Measurements from ENCODE around the gene GPR108.
"Not testable (repeated sequence)": the region's sequence is repeated elsewhere in the genome, so short reads cannot be mapped to it uniquely, and the experiment has no call there.

Gene GPR108

GRCh38 chr19:6751189-6751588, 13.8 kb upstream of the GPR108 start:
- Histone ChIP-seq H3K27ac (no peak overlapping the region), H3K4me3 (ENCODE audit: low read depth, low read length) (no peak overlapping the region), H2AFZ (no peak overlapping the region), H3K27me3 (ENCODE audit: control insufficient read depth, insufficient read depth, low read length) (no peaks in the 10 kb centered on the region), H3K4me2 (ENCODE audit: low read length) (no peak overlapping the region), H3K9me3 (ENCODE audit: control insufficient read depth, low read length) (no peaks in the 10 kb centered on the region), H3K79me2 (peaks cover under 1% of the 10 kb centered on the region), H3K4me1 (no peaks in the 10 kb centered on the region), H3K9ac (no peak overlapping the region), H3K36me3 (ENCODE audit: control insufficient read depth, insufficient read depth, low read length) (no peaks in the 10 kb centered on the region)
- TF ChIP-seq, protein P1, sequence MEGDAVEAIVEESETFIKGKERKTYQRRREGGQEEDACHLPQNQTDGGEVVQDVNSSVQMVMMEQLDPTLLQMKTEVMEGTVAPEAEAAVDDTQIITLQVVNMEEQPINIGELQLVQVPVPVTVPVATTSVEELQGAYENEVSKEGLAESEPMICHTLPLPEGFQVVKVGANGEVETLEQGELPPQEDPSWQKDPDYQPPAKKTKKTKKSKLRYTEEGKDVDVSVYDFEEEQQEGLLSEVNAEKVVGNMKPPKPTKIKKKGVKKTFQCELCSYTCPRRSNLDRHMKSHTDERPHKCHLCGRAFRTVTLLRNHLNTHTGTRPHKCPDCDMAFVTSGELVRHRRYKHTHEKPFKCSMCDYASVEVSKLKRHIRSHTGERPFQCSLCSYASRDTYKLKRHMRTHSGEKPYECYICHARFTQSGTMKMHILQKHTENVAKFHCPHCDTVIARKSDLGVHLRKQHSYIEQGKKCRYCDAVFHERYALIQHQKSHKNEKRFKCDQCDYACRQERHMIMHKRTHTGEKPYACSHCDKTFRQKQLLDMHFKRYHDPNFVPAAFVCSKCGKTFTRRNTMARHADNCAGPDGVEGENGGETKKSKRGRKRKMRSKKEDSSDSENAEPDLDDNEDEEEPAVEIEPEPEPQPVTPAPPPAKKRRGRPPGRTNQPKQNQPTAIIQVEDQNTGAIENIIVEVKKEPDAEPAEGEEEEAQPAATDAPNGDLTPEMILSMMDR (IDR thresholded peaks at IDR 0.05), result no peak

DNA sequence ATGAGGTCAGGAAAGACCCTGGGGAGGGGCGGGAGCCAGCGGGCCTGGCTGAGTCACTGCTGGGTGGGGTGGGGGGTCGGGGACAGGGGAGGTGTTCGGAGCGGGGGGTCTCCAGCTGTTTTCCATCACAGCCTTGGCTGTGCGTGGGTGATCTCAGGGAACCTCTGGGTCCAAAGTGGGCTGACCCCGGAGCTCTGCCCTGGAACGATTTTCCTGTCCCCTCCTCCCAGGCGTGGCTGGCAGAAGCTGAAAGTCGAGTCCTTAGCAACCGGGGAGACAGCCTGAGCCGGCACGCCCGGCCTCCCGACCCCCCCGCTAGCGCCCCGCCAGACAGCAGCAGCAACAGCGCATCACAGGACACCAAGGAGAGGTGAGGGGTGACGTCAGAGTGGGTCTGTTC, 12.7 kb upstream of the GPR108 start:
- Histone ChIP-seq H2AFZ (no peak overlapping the region), H3K4me3 (ENCODE audit: low read depth, low read length) (no peak overlapping the region), H3K4me2 (ENCODE audit: low read length) (no peak overlapping the region), H3K36me3 (ENCODE audit: control insufficient read depth, insufficient read depth, low read length) (no peaks in the 10 kb centered on the region), H3K4me1 (peaks cover 5% of the 10 kb centered on the region), H3K9me3 (ENCODE audit: control insufficient read depth, low read length) (no peaks in the 10 kb centered on the region), H3K27ac (no peak overlapping the region), H3K27me3 (ENCODE audit: control insufficient read depth, insufficient read depth, low read length) (no peaks in the 10 kb centered on the region), H3K79me2 (peaks cover 2% of the 10 kb centered on the region), H3K9ac (no peak overlapping the region)
- TF ChIP-seq, protein P1 (IDR thresholded peaks at IDR 0.05), result no peak

DNA sequence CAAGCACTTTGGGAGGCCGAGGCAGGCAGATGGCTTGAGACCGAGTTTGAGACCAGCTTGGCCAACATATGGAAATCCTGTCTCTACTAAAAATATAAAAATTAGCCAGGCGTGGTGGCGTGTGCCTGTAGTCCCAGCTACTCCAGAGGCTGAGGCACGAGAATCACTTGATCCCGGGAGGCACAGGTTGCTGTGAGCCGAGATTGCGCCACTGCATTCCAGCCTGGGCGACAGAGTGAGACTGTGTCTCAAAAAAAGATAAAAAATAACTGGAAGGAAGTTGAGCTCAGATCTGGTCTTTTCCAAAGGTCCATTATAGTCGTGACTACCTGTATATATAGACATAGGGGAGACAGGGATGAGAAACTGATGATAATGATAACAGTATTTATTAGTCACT, 11.2 kb upstream of the GPR108 start:
- not testable (repeated sequence) for H3K9me3 ChIP-seq (ENCODE audit: control insufficient read depth, low read length); H3K27me3 ChIP-seq (ENCODE audit: control insufficient read depth, insufficient read depth, low read length); H3K79me2 ChIP-seq; H3K4me3 ChIP-seq (ENCODE audit: low read depth, low read length); H3K36me3 ChIP-seq (ENCODE audit: control insufficient read depth, insufficient read depth, low read length); H3K4me2 ChIP-seq (ENCODE audit: low read length); H2AFZ ChIP-seq; H3K27ac ChIP-seq; H3K9ac ChIP-seq
- peaks cover 11% of the 10 kb centered on the region for H3K4me1 ChIP-seq

GRCh38 chr19:6745965-6746364, 8.6 kb upstream of the GPR108 start:
- Histone ChIP-seq H3K79me2 (peaks cover 2% of the 10 kb centered on the region), H3K4me2 (ENCODE audit: low read length) (no peak overlapping the region), H3K9me3 (ENCODE audit: control insufficient read depth, low read length) (no peaks in the 10 kb centered on the region), H2AFZ (no peak overlapping the region), H3K27me3 (ENCODE audit: control insufficient read depth, insufficient read depth, low read length) (no peaks in the 10 kb centered on the region), H3K9ac (no peak overlapping the region), H3K4me1 (peaks cover 11% of the 10 kb centered on the region), H3K4me3 (ENCODE audit: low read depth, low read length) (no peak overlapping the region), H3K36me3 (ENCODE audit: control insufficient read depth, insufficient read depth, low read length) (no peaks in the 10 kb centered on the region), H3K27ac (no peak overlapping the region)
- TF ChIP-seq, protein P1 (IDR thresholded peaks at IDR 0.05), result no peak

DNA sequence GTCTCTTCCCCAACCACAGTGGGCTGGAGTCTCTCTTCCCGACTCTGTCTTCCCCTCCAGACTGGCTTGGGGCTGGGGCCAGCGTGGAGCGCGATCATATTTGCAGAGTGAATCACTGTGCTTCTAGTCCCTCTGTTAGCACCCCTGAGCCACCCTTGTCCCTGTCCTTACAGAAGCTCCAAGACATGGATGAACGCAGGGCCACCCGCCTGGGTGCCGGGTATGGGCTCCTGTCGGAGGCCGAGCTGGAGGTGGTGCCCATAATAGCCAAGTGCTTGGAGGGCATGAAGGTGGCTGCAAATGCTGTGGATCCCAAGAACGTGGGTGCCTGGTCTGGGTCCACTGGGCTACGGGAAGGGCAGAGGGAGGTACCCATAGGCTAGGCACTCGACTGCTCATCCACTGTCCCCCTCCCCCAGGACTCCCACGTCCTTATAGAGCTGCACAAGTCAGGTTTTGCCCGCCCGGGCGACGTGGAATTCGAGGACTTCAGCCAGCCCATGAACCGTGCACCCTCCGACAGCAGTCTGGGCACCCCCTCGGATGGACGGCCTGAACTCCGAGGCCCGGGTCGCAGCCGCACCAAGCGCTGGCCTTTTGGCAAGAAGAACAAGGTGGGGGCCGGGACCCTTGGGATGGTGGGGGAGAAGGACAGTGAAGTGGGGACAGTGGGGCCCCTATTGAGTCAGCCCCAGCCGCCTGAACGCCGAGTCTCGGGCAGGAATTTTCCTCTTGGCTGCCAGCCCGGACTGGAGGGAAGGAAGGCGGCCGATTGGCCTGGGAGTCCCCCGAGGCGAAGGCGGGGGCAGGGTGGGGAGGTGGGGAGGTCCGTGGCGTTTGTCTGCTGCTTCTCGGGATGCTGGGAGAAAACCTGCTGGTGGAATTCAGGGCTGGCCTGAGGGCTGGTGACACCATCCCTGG, 7.3 kb upstream of the GPR108 start:
- peak overlapping the region; percentile 83 for H2AFZ ChIP-seq
- peaks cover 11% of the 10 kb centered on the region for H3K4me1 ChIP-seq
- H3K9ac ChIP-seq, result no peak overlapping the region
- TF ChIP-seq, protein P1 (IDR thresholded peaks at IDR 0.05), result no peak
- H3K4me2 ChIP-seq (ENCODE audit: low read length), result peak overlapping the region; percentile 40
- H3K27me3 ChIP-seq (ENCODE audit: control insufficient read depth, insufficient read depth, low read length), result no peaks in the 10 kb centered on the region
- no peaks in the 10 kb centered on the region for H3K9me3 ChIP-seq (ENCODE audit: control insufficient read depth, low read length)
- no peaks in the 10 kb centered on the region for H3K36me3 ChIP-seq (ENCODE audit: control insufficient read depth, insufficient read depth, low read length)
- peaks cover 2% of the 10 kb centered on the region for H3K79me2 ChIP-seq
- peak overlapping the region; percentile 51 for H3K27ac ChIP-seq
- H3K4me3 ChIP-seq (ENCODE audit: low read depth, low read length), result no peak overlapping the region

Data from parathyroid adenoma (tissue), 2 donors.